ENCODE data around the gene SMIM12. TPM values are rescaled to one million over a fixed set of nuclear protein-coding genes. Genes with fewer than 3 reads are reported as not detected.

The SMIM12 gene
- total RNA-seq, 4 donors from 2014 or later = 11.8 to 31.2 (median 19.4) TPM

- no peak overlapping the region for H3K27ac ChIP-seq
- H3K27me3 ChIP-seq = peaks cover 0 to 12% of the 10 kb centered on the region in 2 donors
- no peaks in the 10 kb centered on the region for H3K9me3 ChIP-seq
- intact Hi-C loops (cut with DNase I; ENCODE audit: low total_unique reads) = no loop called here
- H3K4me1 ChIP-seq = no peaks in the 10 kb centered on the region
- H3K4me3 ChIP-seq = no peak overlapping the region
- DNase-seq = no peak
- no peaks in the 10 kb centered on the region for H3K36me3 ChIP-seq
- TF ChIP-seq CTCF (IDR thresholded peaks at IDR 0.05) (no peak), POLR2A (IDR thresholded peaks at IDR 0.05) (no peak)
Measured at GRCh38 chr1:34874296-34874952, 14.9 kb upstream of the SMIM12 start.

DNA sequence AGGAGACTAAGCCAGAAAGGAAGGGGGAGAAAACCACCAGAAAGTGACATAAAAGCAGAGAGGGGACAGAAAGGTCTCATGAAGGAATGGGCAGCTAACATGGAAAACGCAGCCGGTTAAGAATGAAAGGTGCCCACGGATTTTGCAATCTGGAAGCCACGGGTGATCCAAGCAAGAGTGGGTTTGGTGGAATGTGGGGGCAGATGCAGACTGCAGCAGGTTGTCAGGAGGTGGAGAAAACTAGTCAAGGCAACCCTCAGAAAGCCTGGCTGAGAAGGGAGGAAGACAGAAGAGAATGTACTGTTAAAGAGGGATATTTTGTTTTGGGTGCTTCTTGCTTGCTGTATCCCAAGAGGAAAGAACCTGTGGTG, 12.6 kb upstream of the SMIM12 start:
- TF ChIP-seq CTCF (IDR thresholded peaks at IDR 0.05) = no peak
- no peak for TF ChIP-seq POLR2A (IDR thresholded peaks at IDR 0.05)
- Histone ChIP-seq H3K9me3 (no peaks in the 10 kb centered on the region), H3K27ac (no peak overlapping the region), H3K4me3 (no peak overlapping the region), H3K27me3 (peaks cover 0 to 10% of the 10 kb centered on the region in 2 donors), H3K36me3 (no peaks in the 10 kb centered on the region), H3K4me1 (no peaks in the 10 kb centered on the region)
- intact Hi-C loops (cut with DNase I; ENCODE audit: low total_unique reads) = no loop called here
- no peak for DNase-seq

DNA sequence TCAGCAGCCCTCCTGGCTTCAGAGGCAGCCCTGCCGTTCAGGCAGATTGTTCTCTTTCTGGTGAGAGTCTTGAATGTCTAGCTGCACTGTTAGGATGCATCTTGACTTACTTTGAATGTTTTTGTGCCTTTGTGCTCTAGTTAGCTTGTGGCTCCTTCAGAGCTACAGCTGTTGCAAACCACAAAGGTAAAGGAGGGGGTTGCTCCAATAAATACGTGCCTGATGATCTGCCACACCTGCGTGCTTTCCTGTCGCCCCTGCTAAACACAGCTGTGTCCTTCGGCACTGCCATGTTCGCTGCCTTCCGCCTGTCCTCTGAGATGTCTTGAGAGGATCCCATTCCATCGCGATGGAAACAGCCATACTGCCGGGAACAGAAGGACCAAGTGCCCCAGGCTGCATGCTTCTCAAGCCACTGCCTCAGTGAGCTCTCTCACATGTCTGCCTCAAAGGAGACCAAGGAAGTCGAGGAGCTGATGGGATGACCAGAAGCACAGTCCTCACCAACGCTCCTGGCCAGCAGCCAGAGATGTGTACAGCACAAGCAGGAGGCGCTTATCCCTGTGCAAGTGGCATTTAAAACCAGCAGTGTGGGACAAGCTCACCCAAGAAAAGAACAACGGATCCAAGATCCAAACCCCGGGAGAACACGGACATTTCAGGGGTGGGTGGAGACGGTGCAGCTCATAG, 12.0 kb upstream of the SMIM12 start:
- intact Hi-C loops (cut with DNase I; ENCODE audit: low total_unique reads) = no loop called here
- Histone ChIP-seq H3K27ac (no peak overlapping the region), H3K9me3 (no peaks in the 10 kb centered on the region), H3K4me1 (no peaks in the 10 kb centered on the region), H3K36me3 (no peaks in the 10 kb centered on the region), H3K4me3 (no peak overlapping the region), H3K27me3 (peaks cover 0 to 10% of the 10 kb centered on the region in 2 donors)
- TF ChIP-seq POLR2A (IDR thresholded peaks at IDR 0.05) (no peak), CTCF (IDR thresholded peaks at IDR 0.05) (no peak)
- no peak for DNase-seq

GRCh38 chr1:34870395-34870794, 10.8 kb upstream of the SMIM12 start:
- Histone ChIP-seq H3K27me3 (peaks cover 0 to 4% of the 10 kb centered on the region in 2 donors), H3K4me3 (no peak overlapping the region), H3K9me3 (no peaks in the 10 kb centered on the region), H3K27ac (no peak overlapping the region), H3K4me1 (no peaks in the 10 kb centered on the region), H3K36me3 (no peaks in the 10 kb centered on the region)
- TF ChIP-seq CTCF (IDR thresholded peaks at IDR 0.05) = no peak
- intact Hi-C loops (cut with DNase I; ENCODE audit: low total_unique reads) = no loop called here
- DNase-seq = no peak

DNA sequence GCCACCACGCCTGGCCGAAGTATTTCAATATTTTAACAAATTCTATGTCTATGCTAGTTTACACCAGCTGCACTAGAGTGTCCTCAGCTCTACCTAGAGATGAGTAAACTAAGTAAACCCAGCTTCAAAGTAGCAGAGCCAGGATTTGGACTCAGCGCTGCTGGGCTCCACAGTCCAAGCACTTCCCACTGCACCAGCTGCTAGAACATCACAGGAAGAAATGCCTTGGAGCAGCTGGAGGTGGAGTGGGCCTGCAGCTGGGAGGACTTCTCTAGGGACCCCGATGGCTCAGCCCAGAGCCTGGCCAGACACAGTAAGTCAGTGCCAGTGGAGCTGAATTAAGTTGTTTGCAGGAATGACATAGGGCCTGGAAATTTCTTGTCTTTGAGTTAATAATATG, 10.2 kb upstream of the SMIM12 start:
- Histone ChIP-seq H3K9me3 (no peaks in the 10 kb centered on the region), H3K36me3 (no peaks in the 10 kb centered on the region), H3K4me3 (no peak overlapping the region), H3K27me3 (peaks cover 0 to 4% of the 10 kb centered on the region in 2 donors), H3K27ac (no peak overlapping the region), H3K4me1 (no peaks in the 10 kb centered on the region)
- intact Hi-C loops (cut with DNase I; ENCODE audit: low total_unique reads) = no loop called here
- TF ChIP-seq CTCF (IDR thresholded peaks at IDR 0.05) (no peak), POLR2A (IDR thresholded peaks at IDR 0.05) (no peak)
- no peak for DNase-seq

Measured in uterus (tissue), 4 donors.